NCI-H82 treated with DMSO at 0.1 percent for 48 hours (cell line): ENCODE data around the gene TNFAIP1.
A peak's percentile ranks its signal among the peaks of the same experiment; 100 is the strongest.
"Not testable (repeated sequence)": the region's sequence is repeated elsewhere in the genome, so short reads cannot be mapped to it uniquely, and the experiment has no call there.

Experiments
- DNase-seq: peaks from one replicate; lab custom pipeline; 2025; ENCODE audit not compliant: unreplicated experiment; lab: John Stamatoyannopoulos, UW

Gene TNFAIP1, protein sequence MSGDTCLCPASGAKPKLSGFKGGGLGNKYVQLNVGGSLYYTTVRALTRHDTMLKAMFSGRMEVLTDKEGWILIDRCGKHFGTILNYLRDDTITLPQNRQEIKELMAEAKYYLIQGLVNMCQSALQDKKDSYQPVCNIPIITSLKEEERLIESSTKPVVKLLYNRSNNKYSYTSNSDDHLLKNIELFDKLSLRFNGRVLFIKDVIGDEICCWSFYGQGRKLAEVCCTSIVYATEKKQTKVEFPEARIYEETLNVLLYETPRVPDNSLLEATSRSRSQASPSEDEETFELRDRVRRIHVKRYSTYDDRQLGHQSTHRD

DNA sequence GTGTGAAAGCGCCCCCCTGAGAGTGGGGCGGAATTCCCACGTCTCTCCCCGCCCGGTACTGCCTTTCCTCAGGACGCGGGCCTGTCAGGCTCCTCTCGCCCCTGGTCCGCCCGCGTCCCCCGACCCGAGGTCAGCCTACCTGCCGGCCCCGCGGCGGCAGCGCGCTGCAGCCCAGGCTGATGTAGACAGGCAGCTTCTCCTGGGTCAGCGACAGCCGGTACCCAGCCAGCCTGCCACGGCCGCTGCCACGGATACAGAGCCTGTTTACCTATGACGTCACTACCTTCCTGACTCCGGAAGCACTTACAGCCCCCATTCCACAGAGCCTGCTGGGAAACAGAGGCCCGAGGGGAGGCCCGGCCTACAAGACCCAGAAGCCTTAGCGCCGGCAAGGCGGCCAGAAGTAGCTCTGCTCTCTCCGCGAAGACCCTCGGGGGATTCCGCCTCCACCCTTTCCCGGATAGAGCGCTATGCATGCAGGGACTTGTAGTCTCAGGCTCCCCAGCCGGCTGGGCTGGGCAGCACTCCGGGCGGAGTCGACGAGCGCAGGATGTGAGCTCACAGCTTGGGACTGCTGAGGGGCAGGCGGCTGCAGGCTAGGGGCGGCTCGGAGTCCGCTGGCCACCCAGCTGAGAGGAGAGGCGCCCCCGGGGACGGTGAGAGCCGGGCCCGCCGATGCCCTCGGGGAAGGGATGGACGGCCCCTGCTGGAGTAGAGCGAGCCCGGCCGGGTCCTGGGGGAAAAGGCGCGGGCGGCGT lies at the start of gene TNFAIP1, which contains the start of gene IFT20:
TNFAIP1 (plus strand) TSS at position 561 of the 758 bp plus-strand sequence. CDS start 3,761 bp downstream, outside the sequence.
IFT20 (minus strand) TSS at position 272 of the 758 bp plus-strand sequence. CDS start 3,487 bp downstream, outside the sequence.
- DNase-seq = peak; percentile 100

DNA sequence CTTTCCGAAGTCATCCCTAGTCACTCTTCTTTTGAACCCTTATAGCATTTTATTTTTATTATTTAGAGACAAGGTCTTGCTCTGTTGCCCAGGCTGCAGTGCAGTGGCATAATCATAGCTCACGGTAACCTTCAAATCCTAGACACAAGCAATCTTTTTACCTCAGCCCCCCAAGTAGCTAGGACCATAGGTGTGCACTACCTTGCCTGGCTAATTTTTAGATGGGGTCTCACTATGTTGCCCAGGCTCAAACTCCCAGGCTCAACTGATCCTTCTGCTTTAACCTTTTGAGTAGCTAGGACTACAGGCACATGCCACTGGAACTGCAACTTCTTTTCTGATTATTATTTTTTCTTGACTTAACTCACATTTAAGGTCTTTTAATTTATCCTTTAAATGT lies 49.6 kb upstream of the TNFAIP1 start:
- DNase-seq = no peak

DNA sequence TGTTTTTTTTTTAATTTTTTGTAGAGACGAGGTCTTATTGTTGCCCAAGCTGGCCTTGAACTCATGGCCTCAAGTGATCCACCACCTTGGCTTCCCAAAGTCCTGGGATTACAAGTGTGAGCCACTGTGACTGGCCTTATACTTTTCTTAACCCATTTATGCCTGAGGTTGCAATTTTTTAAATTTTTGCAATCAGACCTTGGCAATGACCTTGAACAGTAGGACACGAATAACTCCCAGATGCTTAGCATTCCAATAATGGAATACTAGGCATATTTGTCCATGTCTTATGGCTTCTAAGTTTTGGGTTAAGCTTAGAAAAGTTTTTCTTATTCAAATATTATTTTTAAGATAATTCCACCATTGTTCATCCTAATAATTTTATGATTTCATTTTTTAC lies 44.9 kb upstream of the TNFAIP1 start:
- DNase-seq = no peak

DNA sequence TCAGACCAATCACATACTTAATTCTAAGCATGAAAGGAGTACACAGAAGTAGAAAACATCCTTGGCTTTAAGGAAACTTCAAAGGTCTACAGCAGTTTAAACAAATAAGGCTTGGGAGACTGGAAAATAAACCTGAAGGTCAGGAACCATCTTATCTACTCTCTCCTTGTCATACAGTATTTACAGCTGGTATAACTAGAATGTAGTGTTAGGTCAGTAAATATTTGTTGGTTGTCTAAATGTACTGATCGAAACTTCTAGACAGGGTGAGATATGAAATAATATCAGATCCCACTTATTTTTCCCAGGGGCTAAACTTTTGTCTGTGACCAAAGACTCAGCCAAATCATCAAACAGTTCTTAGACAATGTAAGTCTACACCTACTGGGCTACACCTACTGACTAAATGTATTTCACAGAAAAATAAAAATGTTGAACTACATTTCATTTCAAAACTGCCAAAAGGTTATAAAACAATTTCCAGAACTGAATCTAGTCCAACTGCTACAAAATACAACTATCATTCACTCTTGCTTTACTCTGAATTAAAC lies 43.7 kb upstream of the TNFAIP1 start:
- no peak for DNase-seq

DNA sequence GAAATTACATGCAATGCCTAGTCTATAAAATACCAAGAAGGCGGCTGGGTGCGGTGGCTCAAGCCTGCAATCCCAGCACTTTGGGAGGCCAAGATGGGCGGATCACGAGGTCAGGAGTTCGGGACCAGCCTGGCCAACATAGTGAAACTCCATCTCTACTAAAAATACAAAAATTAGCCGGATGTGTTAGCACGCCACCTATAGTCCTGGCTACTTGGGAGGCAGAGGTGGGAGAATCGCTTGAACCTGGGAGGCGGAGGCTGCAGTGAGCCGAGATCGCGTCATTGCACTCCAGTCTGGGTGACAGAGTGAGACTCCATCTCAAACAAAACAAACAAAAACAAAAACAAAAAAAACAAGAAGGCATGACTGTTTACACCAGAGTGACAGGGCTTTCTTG lies 42.7 kb upstream of the TNFAIP1 start:
- not testable (repeated sequence) for DNase-seq

DNA sequence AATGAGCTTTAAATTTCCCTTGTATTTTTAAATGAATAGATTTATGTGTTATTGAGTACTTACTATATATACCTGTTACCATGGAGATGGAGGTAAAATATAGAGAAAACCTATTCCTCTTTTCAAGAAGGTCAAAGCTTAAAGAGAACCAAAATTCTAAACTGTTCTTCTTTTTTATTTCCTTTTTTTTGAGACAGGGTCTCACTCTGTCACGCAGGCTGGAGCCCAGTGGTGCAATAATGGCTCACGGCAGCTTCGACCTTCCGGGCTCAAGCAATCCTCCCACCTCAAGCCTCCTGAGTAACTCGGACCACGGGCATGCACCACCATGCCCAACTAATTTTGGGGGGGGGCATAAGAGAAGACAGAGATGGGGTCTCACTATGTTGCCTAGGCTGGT lies 41.6 kb upstream of the TNFAIP1 start:
- no peak for DNase-seq

DNA sequence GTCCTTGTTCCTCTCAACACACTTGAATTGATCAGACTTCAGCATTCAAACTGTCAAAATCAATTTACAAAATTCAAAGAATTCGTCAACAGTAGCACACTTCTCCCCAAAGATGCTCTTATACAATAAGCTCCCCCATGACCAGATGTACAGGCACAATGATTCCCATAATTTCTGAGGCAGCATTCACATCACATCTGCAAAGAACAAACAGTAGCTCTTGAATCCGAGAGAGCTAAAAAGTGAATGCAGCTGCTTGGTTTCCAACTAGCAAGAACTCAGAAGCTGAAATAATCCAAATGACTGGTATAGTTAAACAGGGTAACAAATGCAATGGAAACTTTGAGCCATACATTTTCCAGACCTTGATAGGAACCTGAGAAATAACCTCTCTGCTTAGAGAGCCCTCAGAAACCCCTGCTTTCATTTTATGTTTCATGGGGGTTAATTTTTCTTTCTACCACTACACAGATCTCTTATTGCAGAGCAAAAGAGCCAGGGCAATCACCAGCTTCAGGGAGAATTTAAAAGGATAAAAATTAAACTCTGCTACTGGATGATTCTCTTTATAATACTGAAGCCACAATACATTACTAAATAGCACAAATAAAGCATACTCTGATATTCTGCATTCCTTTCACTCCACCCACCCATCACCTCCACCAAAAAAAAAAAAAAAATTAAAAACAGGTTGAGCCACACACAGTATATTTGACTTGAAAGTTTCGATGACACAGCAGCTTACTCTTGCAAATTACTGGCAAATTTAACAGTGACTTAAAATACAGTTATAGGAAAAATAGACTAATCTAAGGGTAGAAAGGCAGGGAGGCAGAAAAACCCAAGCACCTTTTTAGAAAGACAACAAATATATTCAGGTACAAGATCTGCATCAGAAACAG lies 39.6 kb upstream of the TNFAIP1 start:
- no peak for DNase-seq

DNA sequence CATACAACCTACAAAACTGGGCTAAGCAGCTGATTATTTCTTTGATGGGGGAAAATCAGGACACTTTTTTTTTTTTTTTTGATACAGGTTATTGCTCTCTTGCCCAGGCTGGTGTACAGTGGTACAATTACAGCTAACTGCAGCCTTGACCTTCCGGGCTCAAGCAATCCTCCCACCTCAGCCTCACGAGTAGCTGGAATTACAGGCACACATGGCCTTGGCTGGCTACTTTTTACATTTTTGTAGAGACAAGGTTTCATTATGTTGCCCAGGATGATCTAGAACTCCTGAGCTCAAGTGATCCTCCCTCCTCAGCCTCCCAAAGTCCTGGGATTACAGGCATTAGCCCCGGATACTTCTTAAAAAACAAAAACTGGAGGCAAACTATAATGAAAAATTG lies 37.1 kb upstream of the TNFAIP1 start:
- no peak for DNase-seq

DNA sequence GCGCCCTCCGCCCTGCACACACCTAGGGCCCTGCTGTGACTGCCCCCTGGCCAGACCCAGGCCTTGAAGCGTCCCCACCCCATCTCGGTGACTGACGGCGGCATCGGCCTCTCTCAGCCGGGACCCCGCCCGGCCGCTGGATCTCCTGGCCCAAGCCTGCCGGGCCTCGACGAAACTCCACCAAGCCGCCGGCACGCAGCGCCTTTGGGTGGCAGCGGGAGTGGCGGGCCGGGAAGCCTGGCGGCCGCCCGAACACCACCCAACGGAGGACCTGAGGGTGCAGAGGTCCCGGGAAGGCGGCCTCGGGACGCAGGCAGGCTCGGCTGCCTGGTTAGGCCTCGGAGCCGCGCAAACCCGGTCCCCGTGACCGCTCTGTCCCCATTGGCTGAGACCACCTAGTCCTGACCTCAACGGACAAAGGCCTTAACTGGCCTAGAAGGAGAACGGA lies 28.6 kb upstream of the TNFAIP1 start:
- no peak for DNase-seq

DNA sequence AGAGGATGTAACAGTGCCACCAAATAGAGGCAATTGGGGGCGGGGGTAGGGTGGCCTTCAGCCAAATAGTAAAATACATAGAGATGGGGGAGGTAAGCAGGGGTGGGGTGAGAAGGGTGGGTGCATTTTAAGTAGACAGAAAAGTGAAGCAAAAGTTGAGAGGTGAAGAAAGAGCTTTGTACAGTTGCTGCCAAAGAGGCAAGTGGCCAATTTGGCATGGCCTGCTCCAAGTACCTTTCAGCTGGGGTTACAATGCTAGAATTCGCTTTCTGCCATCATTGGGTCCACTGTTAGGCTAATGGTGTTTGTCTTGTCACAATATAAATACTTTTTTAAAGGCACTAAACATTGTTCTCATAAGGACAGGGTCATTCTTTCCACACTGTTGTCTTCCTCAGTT lies 21.7 kb upstream of the TNFAIP1 start:
- DNase-seq = no peak

DNA sequence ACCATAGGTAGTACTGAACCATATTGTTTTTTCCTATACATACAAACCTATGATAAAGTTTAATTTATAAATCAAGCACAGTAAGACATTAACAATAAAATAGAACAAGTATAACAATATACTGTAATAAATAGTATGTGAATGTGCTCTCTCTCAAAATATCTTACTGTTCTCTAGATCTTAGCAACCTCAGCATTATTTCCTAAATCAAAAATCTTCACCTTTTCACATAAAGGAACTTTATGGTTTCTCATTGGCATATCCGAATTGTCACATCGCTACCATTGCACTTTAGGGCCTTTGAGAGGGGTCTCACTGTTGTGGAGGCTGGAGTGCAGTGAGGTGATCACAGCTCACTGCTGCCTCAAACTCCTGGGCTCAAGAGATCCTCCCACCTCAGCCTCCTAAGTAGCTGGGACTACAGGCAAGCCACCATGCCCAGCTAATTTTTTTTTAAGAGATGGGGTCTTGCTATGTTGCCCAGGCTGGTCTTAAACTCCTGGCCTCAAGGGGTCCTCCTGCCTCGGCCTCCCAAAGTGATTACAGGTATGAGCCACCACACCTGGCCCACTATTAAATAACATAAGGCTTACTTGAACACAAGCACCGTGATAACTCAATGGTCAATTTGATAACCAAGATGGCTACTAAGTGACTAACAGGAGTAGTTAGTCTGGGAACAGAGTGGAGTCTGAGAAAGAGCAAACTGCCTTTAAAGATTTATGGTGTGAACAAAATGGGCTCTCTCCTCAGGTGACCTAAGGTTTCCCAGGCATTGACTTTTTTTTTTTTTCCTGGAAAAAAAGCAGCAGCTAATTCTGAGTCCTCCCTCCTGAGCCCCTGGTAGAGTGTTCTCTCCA lies 19.5 kb upstream of the TNFAIP1 start:
- no peak for DNase-seq

DNA sequence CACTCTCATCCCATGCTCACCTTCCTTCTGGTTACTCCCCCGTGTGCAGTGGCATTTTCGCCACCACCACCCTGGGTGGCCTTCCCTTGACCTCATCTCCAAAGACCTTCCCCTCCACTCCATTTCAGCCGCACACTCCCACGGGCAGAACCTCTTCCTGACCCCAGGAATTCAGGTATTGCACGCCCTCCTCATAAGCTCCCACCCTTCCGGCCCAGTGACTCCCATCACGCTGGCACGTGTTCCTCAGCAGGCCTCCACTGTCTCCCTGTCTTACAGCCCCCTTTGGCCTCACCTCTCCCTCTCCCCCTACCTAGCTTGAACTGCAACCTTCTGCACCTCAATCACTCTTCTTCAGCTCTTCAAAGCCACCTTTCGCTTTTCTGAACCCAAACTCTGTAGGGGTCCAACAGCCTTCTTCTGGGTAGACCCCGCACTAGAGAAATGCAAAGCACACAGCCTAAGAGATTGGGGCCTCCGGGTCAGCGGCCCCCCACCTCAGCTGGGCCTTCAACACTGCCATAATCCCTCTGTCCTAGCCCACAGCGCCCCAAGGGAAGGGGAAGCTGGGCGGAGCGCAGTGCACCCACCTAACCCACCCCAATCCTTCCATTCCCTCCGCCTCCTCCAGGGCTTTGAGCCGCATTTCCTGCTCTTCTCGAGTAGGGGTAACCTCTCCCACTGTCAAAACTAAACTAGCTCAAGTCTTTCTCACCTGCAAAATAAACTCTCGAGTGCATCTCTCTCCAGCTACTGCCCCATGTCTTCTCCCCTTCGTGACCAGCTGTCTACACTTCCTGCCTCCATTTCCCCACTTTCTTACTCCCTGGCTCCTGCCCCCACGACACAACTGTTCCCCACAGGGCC lies 18.2 kb upstream of the TNFAIP1 start:
- no peak for DNase-seq

DNA sequence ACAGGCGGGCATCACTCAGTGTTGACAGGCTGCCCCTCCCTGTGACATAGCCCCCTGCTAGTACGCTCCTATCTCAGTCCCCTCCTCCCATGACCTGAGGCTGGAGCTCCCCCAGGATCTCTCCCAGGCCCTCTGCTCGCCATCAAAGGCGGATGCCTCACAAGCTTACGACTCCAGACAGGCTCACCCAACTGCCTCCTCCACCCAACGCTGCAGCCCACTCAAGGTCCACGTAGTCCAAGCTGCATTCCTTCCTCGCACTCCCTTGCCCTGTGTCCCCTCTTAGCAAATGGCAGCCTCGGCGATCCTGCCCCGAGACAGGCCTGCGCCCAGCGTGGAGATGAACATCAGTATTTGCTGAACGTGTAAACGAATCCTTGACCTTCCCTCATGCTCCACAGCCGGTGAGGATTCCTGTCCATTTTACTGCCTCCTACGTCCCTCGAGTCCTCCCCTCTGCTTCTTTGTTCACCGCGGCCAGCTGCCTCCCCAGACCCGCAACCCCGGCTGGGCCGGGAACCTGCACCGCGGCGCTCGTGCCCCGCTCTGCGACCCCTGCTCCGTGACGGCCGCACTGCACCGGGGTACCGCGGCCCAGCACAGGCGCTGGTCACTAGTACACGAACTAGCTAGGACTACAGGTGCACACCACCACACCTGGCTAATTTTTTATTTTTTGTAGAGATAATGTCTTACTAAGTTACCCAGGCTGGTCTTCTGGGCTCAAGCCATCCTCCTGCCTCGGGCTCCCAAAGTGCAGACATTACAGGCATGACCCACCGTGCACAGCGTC lies 17.4 kb upstream of the TNFAIP1 start:
- DNase-seq = no peak

DNA sequence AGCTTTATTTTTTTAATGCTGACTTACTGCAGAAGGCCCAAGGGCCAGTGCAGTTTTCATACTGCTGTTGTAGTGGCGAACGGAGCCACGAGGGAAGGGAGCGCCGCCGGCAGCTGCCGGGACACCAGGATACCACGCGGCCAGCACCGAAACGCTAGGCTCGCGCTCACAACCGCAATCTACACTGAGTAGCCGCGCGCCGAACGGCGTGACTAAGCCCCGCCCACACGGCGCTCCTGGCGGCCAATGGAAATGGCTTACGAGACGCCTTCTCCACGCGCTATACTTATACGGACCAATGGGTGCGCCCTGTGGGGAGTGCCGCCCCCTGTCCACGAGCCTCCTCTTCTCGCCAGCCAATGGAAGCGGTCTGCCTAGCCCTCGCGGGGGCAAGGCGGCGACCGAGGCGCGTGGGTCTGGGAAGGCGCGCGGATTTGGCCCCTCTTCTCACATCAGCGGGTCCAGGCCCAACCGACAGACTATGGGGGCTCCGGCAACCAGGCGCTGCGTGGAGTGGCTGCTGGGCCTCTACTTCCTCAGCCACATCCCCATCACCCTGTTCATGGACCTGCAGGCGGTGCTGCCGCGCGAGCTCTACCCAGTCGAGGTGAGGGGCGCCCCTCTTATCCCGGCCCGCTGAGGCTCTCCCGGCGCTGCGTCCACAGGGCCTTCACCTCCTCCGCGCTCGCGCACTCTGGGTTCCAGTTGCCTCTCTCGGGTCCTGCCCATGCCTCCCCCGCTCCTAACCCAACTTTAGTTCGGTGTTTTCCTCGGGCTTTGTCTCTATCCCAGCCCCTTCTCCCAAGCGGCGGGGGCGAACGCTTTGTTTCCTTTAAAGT lies 16.6 kb upstream of the TNFAIP1 start, which contains the start of gene TMEM97:
TMEM97 (plus strand) TSS at position 442 of the 839 bp plus-strand sequence; CDS start at position 482, 40 bp downstream.
- peak; percentile 98 for DNase-seq

DNA sequence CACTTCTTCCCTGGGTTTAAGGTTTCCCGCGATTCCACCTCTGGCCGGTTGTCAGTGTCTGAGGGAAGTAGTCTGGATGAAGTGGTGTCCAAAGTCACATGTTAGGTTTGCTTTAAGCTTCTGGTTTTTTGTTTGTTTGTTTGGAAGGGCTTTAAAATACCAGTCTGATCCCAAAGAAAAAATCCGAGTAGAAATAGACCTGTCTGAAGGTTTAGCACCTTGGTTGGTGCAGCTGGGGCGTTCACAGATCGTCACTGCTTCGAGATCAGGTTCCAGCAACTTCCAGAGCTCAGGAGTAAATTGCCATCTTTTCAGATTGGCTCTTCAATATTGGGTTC lies 16.0 kb upstream of the TNFAIP1 start:
- no peak for DNase-seq

DNA sequence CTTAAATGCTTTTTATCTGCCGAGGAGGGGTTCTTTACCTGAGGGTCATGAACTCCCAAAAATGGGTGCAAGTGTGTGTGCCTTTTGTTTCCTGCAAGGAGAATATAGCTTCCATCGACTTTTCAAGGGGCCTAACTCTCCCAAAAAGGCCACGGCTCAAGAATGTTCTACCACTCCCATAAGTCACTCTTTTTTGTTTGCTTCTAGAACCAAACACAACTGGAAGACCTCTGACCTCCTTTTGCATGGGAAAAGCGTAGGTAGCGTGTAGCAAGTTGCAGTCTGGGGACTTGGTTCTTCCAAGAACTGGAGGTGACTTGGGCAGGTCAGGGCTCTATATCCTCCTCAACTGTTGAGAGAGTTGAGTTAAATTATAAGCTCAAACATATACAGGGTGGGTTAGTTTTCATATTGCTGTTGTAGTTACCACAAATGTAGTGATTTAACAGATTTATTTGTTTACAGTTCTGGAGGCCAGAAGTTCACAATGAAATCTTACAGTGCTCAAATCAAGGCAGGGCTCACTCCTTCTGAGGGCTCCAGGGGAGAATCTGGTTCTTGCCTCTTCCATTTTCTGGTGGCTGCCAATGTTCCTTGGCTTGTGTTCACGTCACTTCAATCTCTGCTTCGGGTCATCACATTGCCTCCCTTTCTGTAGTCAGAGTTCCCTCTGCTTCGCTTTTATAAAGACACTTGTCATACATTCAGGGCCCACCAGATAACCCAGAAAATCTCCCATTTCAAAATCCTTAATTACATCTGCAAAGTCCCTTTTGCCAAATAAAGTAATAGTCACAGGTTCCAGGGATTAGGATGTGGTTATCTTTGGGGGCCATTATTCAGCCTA lies 15.1 kb upstream of the TNFAIP1 start:
- no peak for DNase-seq
